HAP-1 (cell line): ENCODE data around the gene LTB4R.
A peak's percentile ranks its signal among the peaks of the same experiment; 100 is the strongest.

ENCODE experiments used
- DNase-seq, 2 experiments: peaks; one replicate each; pipeline ENCODE4 v3.0.0-alpha.2; 2016 to 2020; ENCODE audit warnings: low spot score in 2 of 2
- H3K27me3 ChIP-seq: fragments of 250-450 bp; sonication (Bioruptor Pico); 2 replicates; pipeline ENCODE4 v1.5.1; 2020; ENCODE audit warnings: low read depth, mild to moderate bottlenecking, moderate library complexity
- H3K36me3 ChIP-seq: fragments of 250-450 bp; sonication (Bioruptor Pico); replicated peaks from 2 replicates; pipeline ENCODE4 v1.5.1; 2020; ENCODE audit warnings: mild to moderate bottlenecking
- H3K4me1 ChIP-seq: fragments of 250-450 bp; sonication (Bioruptor Pico); 2 replicates; pipeline ENCODE4 v1.5.1; 2020; ENCODE audit warnings: mild to moderate bottlenecking
- H3K4me3 ChIP-seq: fragments of 250-450 bp; sonication (Bioruptor Pico); 2 replicates; pipeline ENCODE4 v1.5.1; 2020; ENCODE audit warnings: mild to moderate bottlenecking, moderate library complexity
- H3K9me3 ChIP-seq: fragments of 250-450 bp; sonication (Bioruptor Pico); 2 replicates; pipeline ENCODE4 v1.5.1; 2020; ENCODE audit warnings: mild to moderate bottlenecking, moderate library complexity
- in situ Hi-C: fragments of 300-500 bp; cut with MboI; formaldehyde crosslinking; loops from 3 replicates; pipeline ENCODE4 v1.14.3; 2020; ENCODE audit warnings: low sequenced_read_pairs, inconsistent platforms, mixed read lengths

Gene LTB4R

DNA sequence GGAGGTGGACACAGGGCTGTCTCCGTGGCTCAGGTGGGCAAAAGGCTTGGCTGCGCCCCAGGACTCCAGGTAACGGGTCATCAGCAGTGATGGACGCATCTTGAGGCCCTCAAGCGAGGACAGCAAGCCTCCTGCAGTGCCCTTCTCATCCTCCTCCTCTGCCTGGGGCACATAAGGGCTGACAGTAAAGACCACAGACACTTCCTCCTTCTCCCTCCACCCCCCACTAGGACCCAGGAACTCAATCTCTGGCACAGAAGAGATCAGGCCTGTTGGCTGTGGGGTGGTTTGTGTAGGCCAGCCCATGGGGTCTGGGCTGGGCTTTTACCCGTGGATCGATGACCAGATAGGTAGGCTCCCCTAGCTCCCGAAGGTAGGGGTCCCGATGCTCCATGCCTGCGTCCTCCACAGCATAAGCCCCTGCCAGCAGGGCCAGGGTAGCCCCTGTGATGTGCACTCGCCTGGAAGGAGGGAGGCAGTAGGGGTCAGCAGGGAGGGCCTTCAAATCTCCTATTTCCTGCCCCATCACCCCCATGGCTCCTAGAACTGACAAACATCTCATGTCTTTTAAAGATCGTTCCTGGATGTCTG is 17.9 kb downstream of the LTB4R start:
- no peak for DNase-seq
- no peaks in the 10 kb centered on the region for H3K36me3 ChIP-seq
- no peak overlapping the region for H3K4me3 ChIP-seq
- H3K9me3 ChIP-seq, result no peaks in the 10 kb centered on the region
- H3K4me1 ChIP-seq, result peaks cover 3% of the 10 kb centered on the region; the same call in 1 of the 2 replicates
- H3K27me3 ChIP-seq, result 0 out of 2 replicates have a peak, but pooled peaks cover 2% of the 10 kb centered on the region
- in situ Hi-C loops, result loop anchor here (25.0 kb wide), 1 partner anchor 358 kb away; no protein-coding TSS in a partner anchor

GRCh38 chr14:24329736-24330135 is 18.4 kb downstream of the LTB4R start:
- no peak for DNase-seq
- Histone ChIP-seq H3K27me3 (0 out of 2 replicates have a peak, but pooled peaks cover 2% of the 10 kb centered on the region), H3K4me3 (no peak overlapping the region), H3K9me3 (no peaks in the 10 kb centered on the region), H3K36me3 (no peaks in the 10 kb centered on the region), H3K4me1 (peaks cover 3% of the 10 kb centered on the region; the same call in 1 of the 2 replicates)
- in situ Hi-C loops, result loop anchor here (5.0 to 25.0 kb wide), 2 partner anchors 103 to 358 kb away; no protein-coding TSS in a partner anchor

DNA sequence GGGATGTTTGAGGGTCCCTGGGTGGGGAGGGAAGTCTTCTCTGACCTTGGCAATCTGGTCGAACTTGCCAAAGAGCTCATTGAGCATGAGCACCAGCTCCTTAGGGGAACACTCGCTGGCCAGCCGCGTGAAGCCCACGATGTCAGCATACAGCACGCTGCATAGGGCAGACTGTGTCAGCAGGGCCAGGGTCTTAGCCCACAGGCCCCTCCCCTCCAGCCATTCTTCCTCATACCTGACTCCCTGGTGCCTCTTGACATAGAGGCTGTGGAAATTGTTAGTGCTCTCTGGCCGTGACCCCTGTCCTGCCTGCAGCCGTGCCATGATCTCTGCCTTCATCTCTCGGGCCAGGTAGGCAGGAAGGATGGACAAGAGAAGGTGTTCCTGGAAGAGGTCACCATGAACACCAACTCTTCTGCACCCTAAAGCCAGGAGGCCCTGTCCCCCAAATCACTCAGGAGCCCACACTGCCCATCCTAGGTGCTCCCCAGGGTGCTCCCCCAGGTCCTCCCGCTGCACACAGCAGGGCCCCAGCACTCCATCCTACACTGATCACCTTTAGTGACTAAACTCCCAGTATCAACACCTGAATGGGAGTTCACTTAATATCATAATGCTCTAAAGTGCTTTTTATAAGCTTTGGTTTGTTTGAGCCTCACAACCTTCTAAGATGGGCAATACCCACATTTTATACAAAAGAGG is 19.8 kb downstream of the LTB4R start:
- Histone ChIP-seq H3K4me1 (peaks cover 3% of the 10 kb centered on the region; the same call in 1 of the 2 replicates), H3K36me3 (no peaks in the 10 kb centered on the region), H3K27me3 (0 out of 2 replicates have a peak, but pooled peaks cover 2% of the 10 kb centered on the region), H3K9me3 (no peaks in the 10 kb centered on the region), H3K4me3 (no peak overlapping the region)
- in situ Hi-C loops, result loop anchor here (5.0 to 25.0 kb wide), 2 partner anchors 101 to 356 kb away; no protein-coding TSS in a partner anchor
- DNase-seq, result no peak

DNA sequence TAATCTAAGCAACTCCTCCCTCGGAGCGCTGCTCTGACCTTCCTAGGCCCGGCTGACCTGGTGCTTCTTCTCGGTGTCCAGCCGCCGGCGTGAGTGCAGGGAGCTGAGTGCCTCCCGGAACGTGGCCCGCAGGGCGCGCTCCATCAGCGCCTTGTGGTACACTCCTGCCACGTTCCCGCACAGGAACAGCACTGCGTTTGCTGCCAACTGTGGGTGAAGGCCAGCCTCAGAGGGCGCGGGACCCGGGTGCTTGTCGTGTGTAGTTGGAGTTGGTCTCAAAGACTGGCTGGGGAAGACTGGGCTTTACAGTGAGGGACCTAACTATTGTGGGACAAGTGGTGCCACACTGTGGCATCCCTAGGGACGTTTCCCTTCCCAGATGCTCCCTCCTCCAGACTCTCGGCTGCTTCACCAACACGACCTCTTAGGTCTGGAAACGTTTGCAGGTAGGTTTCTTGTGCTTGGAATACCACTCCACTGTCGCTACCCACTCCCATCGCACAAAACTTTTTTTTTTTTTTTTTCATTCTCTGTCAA is 20.5 kb downstream of the LTB4R start:
- no peak for DNase-seq
- Histone ChIP-seq H3K27me3 (no peaks in the 10 kb centered on the region), H3K4me3 (no peak overlapping the region), H3K4me1 (peaks cover 3% of the 10 kb centered on the region; the same call in 1 of the 2 replicates), H3K9me3 (no peaks in the 10 kb centered on the region), H3K36me3 (no peaks in the 10 kb centered on the region)
- in situ Hi-C loops, result loop anchor here (5.0 to 25.0 kb wide), 2 partner anchors 101 to 356 kb away; no protein-coding TSS in a partner anchor

- DNase-seq, result peak; percentile 21 to 77
- Histone ChIP-seq H3K9me3 (no peaks in the 10 kb centered on the region), H3K4me1 (peaks cover 3% of the 10 kb centered on the region; the same call in 1 of the 2 replicates), H3K36me3 (no peaks in the 10 kb centered on the region), H3K4me3 (no peak overlapping the region), H3K27me3 (no peaks in the 10 kb centered on the region)
- in situ Hi-C loops, result loop anchor here (5.0 to 25.0 kb wide), 2 partner anchors 100 to 355 kb away; no protein-coding TSS in a partner anchor
These were observed 21.1 kb downstream of the LTB4R start for GRCh38 chr14:24332268-24332993.

DNA sequence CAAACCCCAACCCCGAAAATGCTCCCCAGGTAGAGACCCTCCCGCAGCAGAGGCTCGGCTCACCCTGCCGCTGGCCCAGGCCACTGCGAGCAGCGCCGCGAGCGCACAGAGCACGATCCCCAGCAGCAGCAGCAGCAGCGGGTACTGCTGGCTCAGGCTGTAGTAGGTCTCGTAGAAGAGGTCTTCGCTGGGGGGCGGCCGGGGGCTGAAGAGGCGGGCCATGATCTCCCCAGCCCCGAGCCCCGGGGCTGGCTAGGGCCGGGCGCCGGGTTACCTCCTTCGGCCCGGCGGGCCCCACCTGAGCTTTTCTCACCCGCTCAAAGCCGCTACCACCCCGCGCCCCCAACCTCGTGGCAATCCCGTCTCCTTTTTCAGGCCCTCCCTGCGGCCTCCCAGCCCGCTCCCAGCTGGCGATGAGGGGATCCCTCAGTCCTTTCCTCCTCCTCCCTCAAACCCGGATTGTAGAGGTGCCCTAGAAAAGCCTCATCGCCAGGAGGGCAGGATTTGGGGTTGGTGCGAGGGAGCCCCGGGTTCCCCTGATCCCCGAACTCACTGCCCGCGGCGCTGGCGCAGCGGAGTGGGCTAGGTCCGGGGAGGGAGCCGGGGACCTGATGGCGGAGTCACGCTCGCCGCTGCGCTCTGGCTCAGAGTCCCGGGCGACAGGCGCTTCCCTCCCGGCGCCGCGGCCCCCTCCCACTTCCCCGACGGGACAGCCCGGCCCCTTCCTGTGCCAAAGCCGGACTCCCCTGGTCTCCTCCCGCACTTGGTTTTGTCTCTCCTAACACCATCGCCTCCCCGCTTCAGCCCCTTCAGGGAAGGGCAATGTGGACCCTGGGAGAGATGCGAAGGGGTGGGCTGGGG is 23.4 kb downstream of the LTB4R start, which contains the start of gene ADCY4:
TSS of gene ADCY4 (minus strand) at position 641 of the 861 bp plus-strand sequence. CDS start at position 222, 419 bp downstream.
- H3K9me3 ChIP-seq, result no peaks in the 10 kb centered on the region
- in situ Hi-C loops, result loop anchor here (5.0 to 25.0 kb wide), 2 partner anchors 98 to 353 kb away; no protein-coding TSS in a partner anchor
- H3K4me1 ChIP-seq, result peaks cover 3% of the 10 kb centered on the region; the same call in 1 of the 2 replicates
- no peak for DNase-seq
- H3K36me3 ChIP-seq, result no peaks in the 10 kb centered on the region
- H3K27me3 ChIP-seq, result no peaks in the 10 kb centered on the region
- H3K4me3 ChIP-seq, result no peak within 1 kb of the TSS

DNA sequence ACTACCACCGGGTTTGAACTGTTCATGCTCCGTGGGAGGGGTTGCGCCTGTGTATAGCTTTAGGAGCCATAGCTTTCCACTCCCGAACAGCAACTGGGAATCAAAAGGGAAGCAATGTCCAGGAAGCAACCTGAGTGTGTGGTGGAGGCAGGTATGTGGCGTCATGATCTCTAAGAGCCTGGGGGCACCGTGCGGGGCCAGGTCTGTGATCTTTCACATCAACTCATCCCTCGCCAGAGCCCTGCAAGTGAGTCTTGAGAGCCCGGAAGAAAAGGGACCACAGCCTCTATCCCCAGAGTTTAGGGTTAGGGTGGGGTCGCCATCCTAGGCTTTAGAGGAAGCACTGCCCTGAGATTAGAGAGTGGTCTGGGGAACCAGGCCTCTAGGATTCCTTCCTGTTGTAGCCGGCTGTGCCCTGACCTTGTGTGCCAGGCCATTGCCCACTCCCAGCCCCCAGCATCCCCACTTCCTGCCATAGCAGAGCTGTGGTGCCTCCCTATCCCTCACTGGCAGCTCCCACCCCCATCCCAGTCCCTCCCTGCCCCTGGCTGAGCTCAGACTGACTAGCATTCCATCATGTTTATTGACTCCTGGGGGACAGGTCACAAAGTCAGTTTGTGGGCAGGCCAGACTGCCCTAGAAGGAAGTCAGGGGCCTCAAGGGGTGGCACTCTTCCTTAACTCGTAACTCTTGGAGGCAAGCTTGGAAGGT is 24.3 kb downstream of the LTB4R start:
- Histone ChIP-seq H3K4me3 (no peak overlapping the region), H3K36me3 (no peaks in the 10 kb centered on the region), H3K27me3 (no peaks in the 10 kb centered on the region), H3K9me3 (no peaks in the 10 kb centered on the region), H3K4me1 (peaks cover 3% of the 10 kb centered on the region; the same call in 1 of the 2 replicates)
- DNase-seq, result no peak
- in situ Hi-C loops, result loop anchor here (25.0 kb wide), 1 partner anchor 352 kb away; no protein-coding TSS in a partner anchor

DNA sequence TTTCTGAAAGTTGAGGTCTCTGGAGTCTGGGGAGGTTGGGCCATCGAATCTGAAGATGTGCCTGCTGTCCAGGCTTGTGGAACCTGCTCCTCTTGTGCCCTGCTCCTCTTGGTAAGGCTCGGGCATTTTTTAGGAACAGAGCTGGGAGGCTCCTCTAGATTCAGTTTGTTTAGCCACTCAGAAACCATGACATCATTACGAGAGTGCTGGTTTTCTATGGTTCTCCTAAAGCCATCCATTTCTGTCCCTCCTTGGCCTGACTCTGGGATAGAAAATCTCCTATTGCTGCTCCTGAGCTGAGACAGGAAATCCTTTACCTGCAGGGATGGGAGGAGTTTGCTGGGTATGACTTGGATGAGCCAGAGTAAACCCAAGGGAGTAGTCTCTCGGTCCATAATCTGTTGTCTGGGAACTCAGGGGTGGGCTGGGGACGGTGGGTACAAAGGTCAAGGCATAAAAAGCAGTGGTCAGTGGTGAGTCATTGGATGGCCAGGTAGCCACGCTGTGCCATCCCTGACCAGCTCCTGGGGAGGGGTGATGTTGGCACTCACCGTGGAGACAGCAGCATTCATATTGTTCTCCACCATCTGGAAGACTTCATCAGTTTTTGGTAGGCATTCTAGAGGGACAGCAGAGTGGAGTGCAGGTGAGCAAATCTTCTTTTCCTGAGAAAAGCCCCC is 26.0 kb downstream of the LTB4R start:
- H3K9me3 ChIP-seq, result no peaks in the 10 kb centered on the region
- DNase-seq, result no peak
- H3K36me3 ChIP-seq, result no peaks in the 10 kb centered on the region
- in situ Hi-C loops, result loop anchor here (25.0 kb wide), 1 partner anchor 350 kb away; no protein-coding TSS in a partner anchor
- no peaks in the 10 kb centered on the region for H3K27me3 ChIP-seq
- H3K4me3 ChIP-seq, result no peak overlapping the region
- peaks cover 3% of the 10 kb centered on the region; the same call in 1 of the 2 replicates for H3K4me1 ChIP-seq

- DNase-seq, result no peak
- in situ Hi-C loops, result loop anchor here (25.0 kb wide), 1 partner anchor 350 kb away; no protein-coding TSS in a partner anchor
- Histone ChIP-seq H3K4me3 (no peak overlapping the region), H3K27me3 (no peaks in the 10 kb centered on the region), H3K9me3 (no peaks in the 10 kb centered on the region), H3K36me3 (no peaks in the 10 kb centered on the region), H3K4me1 (peaks cover 3% of the 10 kb centered on the region; the same call in 1 of the 2 replicates)
These were observed 26.5 kb downstream of the LTB4R start for GRCh38 chr14:24337824-24338175.

DNA sequence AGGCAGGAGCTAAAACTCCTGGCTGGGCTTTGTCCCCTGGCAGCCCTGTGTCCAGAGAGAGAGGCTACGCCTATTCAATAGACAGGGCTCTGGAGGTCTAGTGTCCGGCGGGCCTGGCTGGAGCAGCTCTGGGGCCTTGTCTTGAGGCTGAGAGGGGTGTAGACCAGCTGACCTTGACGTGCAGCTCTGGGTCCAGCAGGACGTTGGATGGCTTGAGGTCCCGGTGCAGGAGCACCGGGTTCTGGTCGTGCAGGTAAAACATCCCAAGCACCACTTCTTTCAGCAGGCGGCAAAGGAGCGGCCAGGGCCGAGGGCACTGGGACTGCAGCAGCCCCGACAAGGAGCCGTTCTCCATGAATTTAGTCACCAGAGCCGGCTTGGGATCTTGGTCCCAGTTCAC is 27.5 kb downstream of the LTB4R start:
- Histone ChIP-seq H3K36me3 (no peaks in the 10 kb centered on the region), H3K4me3 (no peak overlapping the region), H3K4me1 (peaks cover 2% of the 10 kb centered on the region; the same call in 1 of the 2 replicates), H3K9me3 (no peaks in the 10 kb centered on the region), H3K27me3 (peaks cover 6% of the 10 kb centered on the region; the same call in 1 of the 2 replicates)
- in situ Hi-C loops, result loop anchor here (25.0 kb wide), 1 partner anchor 348 kb away; no protein-coding TSS in a partner anchor
- DNase-seq, result no peak

DNA sequence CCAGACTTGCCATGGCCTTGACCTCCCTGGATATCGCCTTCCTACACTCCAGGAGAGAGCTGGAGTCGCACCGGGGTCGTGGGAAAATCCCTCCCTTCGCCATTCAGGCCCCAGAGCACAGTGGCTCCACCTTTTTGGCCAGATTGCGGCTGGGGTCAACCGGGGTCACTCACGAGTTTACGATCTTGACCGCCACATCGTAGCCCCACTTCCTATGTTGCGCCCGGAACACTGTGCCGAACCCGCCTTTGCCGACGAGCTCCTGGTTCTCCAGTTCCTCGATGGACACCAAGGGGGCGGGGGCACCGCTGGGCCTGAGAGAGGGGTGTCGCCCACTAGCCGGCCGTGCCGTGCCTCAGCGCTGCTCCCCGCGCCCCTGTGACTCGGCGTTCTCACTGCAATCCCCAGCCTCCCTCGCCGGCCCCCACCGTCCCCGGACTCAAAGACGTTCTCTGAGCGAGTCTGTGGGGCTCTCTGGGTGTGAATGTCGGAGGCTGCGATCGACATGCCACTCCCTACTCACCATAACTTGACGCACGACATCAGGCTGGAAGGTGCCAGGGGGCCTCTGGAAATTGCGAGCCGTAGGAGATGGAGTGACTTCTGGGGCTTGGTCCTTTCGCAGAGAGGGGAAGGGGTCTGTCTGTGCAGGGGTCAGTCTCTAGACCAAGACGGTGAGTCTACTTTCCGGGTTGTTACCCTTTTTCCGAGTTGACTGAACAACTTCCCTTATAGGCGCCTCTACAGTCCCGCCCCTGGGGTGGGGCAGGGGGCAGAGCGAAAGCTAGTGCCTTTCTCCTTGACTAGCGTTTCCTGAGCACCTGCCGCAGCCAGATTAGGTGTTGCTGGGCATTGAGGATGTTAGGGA is 28.2 kb downstream of the LTB4R start, which contains the start of gene RIPK3:
TSS of gene RIPK3 (minus strand) at position 708 of the 868 bp plus-strand sequence. CDS start at position 543, 165 bp downstream.
- H3K4me3 ChIP-seq, result no peak within 1 kb of the TSS

More for the DNA sequence above, 28.2 kb downstream of the LTB4R start, which contains the start of gene RIPK3:
- no peaks in the 10 kb centered on the region for H3K9me3 ChIP-seq
- no peak for DNase-seq
- no peaks in the 10 kb centered on the region for H3K36me3 ChIP-seq
- H3K4me1 ChIP-seq, result no peaks in the 10 kb centered on the region
- in situ Hi-C loops, result loop anchor here (25.0 kb wide), 1 partner anchor 348 kb away; no protein-coding TSS in a partner anchor
- peaks cover 11% of the 10 kb centered on the region for H3K27me3 ChIP-seq
